HL-60 (cell line): ENCODE data around the gene COPE.

Experiments used
- CTCF ChIP-seq: IDR thresholded peaks from one replicate; pipeline ENCODE4 v1.5.1; 2011; ENCODE audit warnings: low read length, control low read depth, inconsistent platforms; ENCODE audit not compliant: insufficient read depth
- GABPA ChIP-seq: IDR thresholded peaks from 2 replicates; pipeline ENCODE4 v1.6.1; 2012; ENCODE audit warnings: low read depth
- POLR2AphosphoS5 ChIP-seq: IDR thresholded peaks from 2 replicates; pipeline ENCODE4 v1.6.1; 2012; ENCODE audit warnings: low read depth
- REST ChIP-seq: IDR thresholded peaks from 2 replicates; pipeline ENCODE4 v1.6.1; 2012; ENCODE audit warnings: low read depth; ENCODE audit not compliant: insufficient replicate concordance
- SPI1 ChIP-seq: IDR thresholded peaks from 2 replicates; pipeline ENCODE4 v1.6.1; 2012; ENCODE audit warnings: low read depth, mild to moderate bottlenecking, borderline replicate concordance

- TF ChIP-seq REST (no peak), POLR2AphosphoS5 (no peak), CTCF (no peak), GABPA (no peak), SPI1 (no peak)
Observed at GRCh38 chr19:18893587-18894253, 25.5 kb downstream of the COPE start.
